ENCODE data around the gene ENTPD1. TPM values are rescaled to one million over a fixed set of nuclear protein-coding genes. Genes with fewer than 3 reads are reported as not detected.

Gene ENTPD1
- total and polyA plus RNA-seq, 12 donors: 4.5 to 35.2 (median 18.3) TPM

DNA sequence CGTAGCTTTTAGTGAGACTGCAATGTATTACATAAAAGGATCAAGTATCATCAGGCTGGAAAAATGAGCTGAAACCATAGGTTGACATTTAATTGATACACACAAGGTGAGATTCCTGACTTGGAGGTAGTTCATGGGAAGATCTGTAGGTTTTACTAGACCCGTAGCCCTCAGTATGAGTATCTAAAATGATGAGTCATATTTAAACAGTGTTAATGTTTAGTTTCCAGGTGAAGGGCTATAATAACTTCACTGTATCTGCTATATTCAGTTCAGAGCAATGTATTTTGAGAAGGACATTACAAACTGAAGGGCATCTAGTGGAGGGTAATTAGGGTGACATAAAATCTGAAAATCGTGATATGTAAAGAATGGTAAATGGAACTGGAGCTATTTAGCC is 35.0 kb downstream of the ENTPD1 start:
- no peaks in the 10 kb centered on the region for H3K27me3 ChIP-seq
- WGBS, 4 donors: 71 to 95% (median 77%) methylated on average over 3 of the region's 3 CpGs
- no peaks in the 10 kb centered on the region for H3K9me3 ChIP-seq (replicated peaks in 1 of 3)
- peaks cover 4 to 31% of the 10 kb centered on the region in 2 donors for H3K4me1 ChIP-seq (replicated peaks in 1 of 2)
- intact Hi-C loops (cut with DNase I): no loop called here
- H3K4me3 ChIP-seq: no peak overlapping the region
- H3K36me3 ChIP-seq (replicated peaks in 1 of 2): no peaks in the 10 kb centered on the region
- DNase-seq: no peak
- no peak for TF ChIP-seq POLR2A (IDR thresholded peaks at IDR 0.05)
- H3K27ac ChIP-seq: no peak overlapping the region

DNA sequence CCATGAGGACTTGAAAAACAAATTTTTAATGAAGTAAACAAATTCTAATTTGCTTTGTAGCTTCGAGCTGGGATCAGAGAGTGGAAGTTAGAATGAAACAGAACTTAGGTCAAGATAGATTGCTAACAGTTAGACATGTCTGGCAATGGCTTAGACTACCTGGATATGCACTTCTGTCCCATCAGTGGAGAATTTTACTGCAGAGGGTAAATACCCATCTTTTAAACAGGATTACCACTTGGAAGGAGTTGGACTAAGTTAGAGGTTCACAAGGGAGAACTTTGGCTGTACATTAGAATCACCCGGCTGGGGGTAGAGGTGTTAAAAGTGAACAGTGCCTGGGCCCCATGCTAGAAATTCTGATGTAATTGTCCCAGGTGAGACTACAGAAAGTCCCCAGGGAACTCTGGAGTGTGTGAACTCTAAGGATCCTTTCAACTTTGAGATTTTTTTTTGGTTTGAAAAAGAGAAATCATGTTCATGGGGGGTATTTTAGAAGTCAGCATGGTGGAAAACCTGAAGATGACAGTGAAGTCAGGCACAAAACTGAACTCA is 35.5 kb downstream of the ENTPD1 start:
- Histone ChIP-seq H3K27ac (peak overlapping the region in 1 of 5 donors; percentile 69), H3K27me3 (no peaks in the 10 kb centered on the region), H3K9me3 (replicated peaks in 1 of 3) (no peaks in the 10 kb centered on the region), H3K4me1 (replicated peaks in 1 of 2) (peaks cover 4 to 31% of the 10 kb centered on the region in 2 donors), H3K36me3 (replicated peaks in 1 of 2) (no peaks in the 10 kb centered on the region), H3K4me3 (no peak overlapping the region)
- 81 to 84% (median 82%) methylated on average over 2 of the region's 2 CpGs for WGBS, 4 donors
- DNase-seq: no peak
- TF ChIP-seq POLR2A (IDR thresholded peaks at IDR 0.05): no peak
- TF ChIP-seq, protein P1, sequence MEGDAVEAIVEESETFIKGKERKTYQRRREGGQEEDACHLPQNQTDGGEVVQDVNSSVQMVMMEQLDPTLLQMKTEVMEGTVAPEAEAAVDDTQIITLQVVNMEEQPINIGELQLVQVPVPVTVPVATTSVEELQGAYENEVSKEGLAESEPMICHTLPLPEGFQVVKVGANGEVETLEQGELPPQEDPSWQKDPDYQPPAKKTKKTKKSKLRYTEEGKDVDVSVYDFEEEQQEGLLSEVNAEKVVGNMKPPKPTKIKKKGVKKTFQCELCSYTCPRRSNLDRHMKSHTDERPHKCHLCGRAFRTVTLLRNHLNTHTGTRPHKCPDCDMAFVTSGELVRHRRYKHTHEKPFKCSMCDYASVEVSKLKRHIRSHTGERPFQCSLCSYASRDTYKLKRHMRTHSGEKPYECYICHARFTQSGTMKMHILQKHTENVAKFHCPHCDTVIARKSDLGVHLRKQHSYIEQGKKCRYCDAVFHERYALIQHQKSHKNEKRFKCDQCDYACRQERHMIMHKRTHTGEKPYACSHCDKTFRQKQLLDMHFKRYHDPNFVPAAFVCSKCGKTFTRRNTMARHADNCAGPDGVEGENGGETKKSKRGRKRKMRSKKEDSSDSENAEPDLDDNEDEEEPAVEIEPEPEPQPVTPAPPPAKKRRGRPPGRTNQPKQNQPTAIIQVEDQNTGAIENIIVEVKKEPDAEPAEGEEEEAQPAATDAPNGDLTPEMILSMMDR (IDR thresholded peaks at IDR 0.05): no peak
- intact Hi-C loops (cut with DNase I): no loop called here

DNA sequence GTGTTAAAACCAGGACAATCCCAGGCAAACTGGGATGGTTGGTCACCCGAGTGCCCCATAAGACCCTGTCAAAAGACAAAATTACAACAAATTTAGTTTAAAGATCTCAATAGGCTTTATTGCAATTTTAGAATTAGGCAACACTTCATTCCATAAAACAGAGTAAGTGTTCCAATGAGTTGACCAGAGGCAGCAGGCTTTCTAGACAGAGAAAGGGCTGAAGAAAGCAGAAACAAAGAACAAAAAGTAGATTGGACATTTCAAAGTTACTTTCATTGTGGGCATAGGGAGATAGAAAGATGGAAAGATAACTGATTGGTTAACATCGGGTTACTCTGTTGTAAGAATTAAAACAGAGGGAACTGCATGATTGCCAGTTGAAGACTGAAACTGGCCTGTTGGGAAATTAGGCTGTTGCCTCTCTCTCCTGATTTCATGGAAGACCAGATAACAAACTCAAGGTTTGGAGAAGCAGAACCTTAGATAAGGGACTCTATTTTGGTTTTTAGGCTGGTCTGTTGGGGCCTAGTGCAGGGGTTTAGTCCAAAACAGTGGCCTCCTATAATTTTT is 36.3 kb downstream of the ENTPD1 start:
- H3K4me1 ChIP-seq (replicated peaks in 1 of 2): peaks cover 4 to 31% of the 10 kb centered on the region in 2 donors
- H3K27me3 ChIP-seq: no peaks in the 10 kb centered on the region
- no peak overlapping the region for H3K4me3 ChIP-seq
- intact Hi-C loops (cut with DNase I): no loop called here
- no peak for DNase-seq
- peak overlapping the region in 3 of 5 donors; percentile 18 to 82 (median 69) for H3K27ac ChIP-seq
- H3K36me3 ChIP-seq (replicated peaks in 1 of 2): no peaks in the 10 kb centered on the region
- no peak for TF ChIP-seq POLR2A (IDR thresholded peaks at IDR 0.05)
- H3K9me3 ChIP-seq (replicated peaks in 1 of 3): no peaks in the 10 kb centered on the region
- WGBS, 4 donors: 73 to 85% (median 77%) methylated on average over 2 of the region's 2 CpGs

DNA sequence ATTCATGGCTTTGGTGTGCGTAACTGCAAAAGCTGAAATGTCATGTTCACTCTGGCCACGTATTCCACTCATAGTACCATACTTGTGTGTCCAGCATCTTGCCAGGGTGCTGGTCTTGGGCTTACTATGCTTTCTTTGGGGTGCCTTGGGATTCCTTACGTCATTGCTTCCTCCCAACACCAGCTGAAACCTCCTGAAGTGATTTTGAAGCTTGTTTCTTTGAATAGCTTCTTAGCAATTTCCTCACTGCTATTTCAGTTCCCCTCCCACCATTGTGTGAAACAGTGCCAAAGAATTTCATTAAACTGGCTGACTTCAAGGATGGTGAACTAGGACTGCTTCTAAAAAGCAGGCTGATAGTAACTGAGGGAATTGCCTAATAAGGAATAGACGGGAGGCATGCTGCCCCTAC is 36.9 kb downstream of the ENTPD1 start:
- no peaks in the 10 kb centered on the region for H3K27me3 ChIP-seq
- H3K4me3 ChIP-seq: no peak overlapping the region
- WGBS, 4 donors: 53 to 70% (median 57%) methylated on average over 4 of the region's 4 CpGs
- no peaks in the 10 kb centered on the region for H3K9me3 ChIP-seq (replicated peaks in 1 of 3)
- H3K36me3 ChIP-seq (replicated peaks in 1 of 2): no peaks in the 10 kb centered on the region
- DNase-seq: peak in 3 of 7 donors; percentile 21 to 34 (median 29)
- H3K27ac ChIP-seq: peak overlapping the region in 3 of 5 donors; percentile 18 to 82 (median 69)
- intact Hi-C loops (cut with DNase I): no loop called here
- peaks cover 4 to 31% of the 10 kb centered on the region in 2 donors for H3K4me1 ChIP-seq (replicated peaks in 1 of 2)
- TF ChIP-seq, protein P1 (IDR thresholded peaks at IDR 0.05): no peak
- no peak for TF ChIP-seq POLR2A (IDR thresholded peaks at IDR 0.05)

DNA sequence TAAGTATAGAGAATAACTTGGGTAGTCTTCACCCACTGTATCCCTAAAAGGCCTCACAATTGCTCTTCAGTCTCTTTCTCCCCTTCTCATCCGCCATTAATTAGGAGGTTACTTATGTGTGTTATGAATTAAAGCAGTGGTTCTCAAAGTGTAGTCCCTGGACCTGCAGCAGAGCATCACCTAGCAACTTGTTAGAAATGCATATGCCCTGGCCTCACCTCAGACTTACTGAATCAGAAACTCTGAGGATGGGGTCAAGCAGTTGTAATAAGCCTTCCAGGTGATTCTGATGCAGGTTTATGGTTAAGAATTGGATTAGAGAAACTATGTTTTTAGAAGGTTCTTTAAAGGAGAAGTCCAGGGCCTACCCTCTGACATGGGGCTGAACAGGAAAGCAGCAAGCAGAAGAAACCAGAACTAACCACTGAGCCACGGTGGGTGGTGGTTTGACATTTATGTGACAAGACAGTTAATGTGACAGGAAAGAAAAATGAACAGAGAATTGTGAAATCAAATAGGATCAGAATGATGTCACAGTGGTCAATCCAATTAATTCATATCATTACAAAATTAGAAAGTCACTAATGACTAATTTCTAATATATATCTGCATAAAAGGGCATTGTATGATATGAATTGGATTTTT is 37.6 kb downstream of the ENTPD1 start:
- TF ChIP-seq, protein P1 (IDR thresholded peaks at IDR 0.05): no peak
- TF ChIP-seq POLR2A (IDR thresholded peaks at IDR 0.05): no peak
- Histone ChIP-seq H3K27ac (peak overlapping the region in 4 of 5 donors; percentile 31 to 82 (median 66)), H3K9me3 (replicated peaks in 1 of 3) (no peaks in the 10 kb centered on the region), H3K4me1 (replicated peaks in 1 of 2) (peaks cover 4 to 31% of the 10 kb centered on the region in 2 donors), H3K27me3 (no peaks in the 10 kb centered on the region), H3K36me3 (replicated peaks in 1 of 2) (no peaks in the 10 kb centered on the region), H3K4me3 (no peak overlapping the region)
- intact Hi-C loops (cut with DNase I): no loop called here
- DNase-seq: peak in 5 of 7 donors; percentile 30 to 63 (median 43)
- 62 to 82% (median 65%) methylated on average over 2 of the region's 2 CpGs for WGBS, 4 donors

Data from adrenal gland (tissue), 12 donors.